Measurements from ENCODE around the gene ADAMTSL3.

The ADAMTSL3 gene

DNA sequence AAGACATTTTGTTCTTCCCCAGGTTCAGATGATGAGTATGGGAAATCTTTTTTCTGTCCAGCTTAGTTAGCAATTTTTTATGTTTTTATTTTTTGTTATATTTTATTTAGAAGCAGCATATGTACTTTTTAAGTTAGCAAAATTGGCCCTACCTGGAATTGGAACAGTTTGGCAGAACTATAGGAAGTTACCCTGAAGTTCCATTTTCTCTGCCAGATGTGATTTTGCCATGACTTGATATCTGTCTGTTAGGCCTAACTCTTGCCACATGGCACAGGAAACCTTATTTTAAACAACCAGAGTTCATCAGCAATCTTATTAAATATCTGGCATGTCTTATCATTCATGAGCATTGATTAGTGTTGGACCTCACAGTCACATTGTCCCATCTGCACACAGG is 67.1 kb downstream of the ADAMTSL3 start:
- Histone ChIP-seq H2AK5ac (ENCODE audit: low read depth, low read length) (no peak overlapping the region), H2BK15ac (ENCODE audit: low read length) (no peak overlapping the region), H3K27me3 (ENCODE audit: control insufficient read depth in 3 of 3, insufficient read depth in 3 of 3, low read depth in 1 of 3, low read length in 3 of 3) (peaks cover 0 to 3% (median 0%) of the 10 kb centered on the region in 3 experiments), H3K14ac (ENCODE audit: low read length) (no peak overlapping the region), H2AFZ (ENCODE audit: low read length) (no peak overlapping the region), H4K8ac (ENCODE audit: low read depth, low read length) (no peak overlapping the region), H3K18ac (ENCODE audit: low read length) (no peak overlapping the region), H3K79me1 (ENCODE audit: low read depth, low read length) (no peaks in the 10 kb centered on the region), H2BK12ac (ENCODE audit: low read length) (no peak overlapping the region), H3K9me3 (replicated peaks in 1 of 2; ENCODE audit: control insufficient read depth in 2 of 2, insufficient read depth in 1 of 2, low read depth in 1 of 2, low read length in 2 of 2) (no peaks in the 10 kb centered on the region), H2BK120ac (ENCODE audit: low read depth, low read length) (no peak overlapping the region), H3K27ac (replicated peaks; ENCODE audit: low read length) (no peak overlapping the region), H3K4me2 (ENCODE audit: insufficient read depth, low read length, poor library complexity, severe bottlenecking) (no peak overlapping the region), H3K4me1 (ENCODE audit: control insufficient read depth in 2 of 2, insufficient read depth in 1 of 2, low read depth in 1 of 2, low read length in 2 of 2) (no peaks in the 10 kb centered on the region), H3K4me3 (ENCODE audit: low read length in 2 of 2) (no peak overlapping the region), H2BK5ac (ENCODE audit: low read length) (no peak overlapping the region), H3K9ac (ENCODE audit: low read depth, low read length, poor library complexity) (no peak overlapping the region), H3K36me3 (replicated peaks in 1 of 2; ENCODE audit: control insufficient read depth in 2 of 2, insufficient read depth in 2 of 2, low read length in 2 of 2) (no peaks in the 10 kb centered on the region), H3K23ac (ENCODE audit: low read depth, low read length, poor library complexity) (no peak overlapping the region), H3K4ac (ENCODE audit: low read length) (no peak overlapping the region), H4K91ac (ENCODE audit: low read depth, low read length, poor library complexity) (no peak overlapping the region)
- no peak for DNase-seq (ENCODE audit: low spot score)

DNA sequence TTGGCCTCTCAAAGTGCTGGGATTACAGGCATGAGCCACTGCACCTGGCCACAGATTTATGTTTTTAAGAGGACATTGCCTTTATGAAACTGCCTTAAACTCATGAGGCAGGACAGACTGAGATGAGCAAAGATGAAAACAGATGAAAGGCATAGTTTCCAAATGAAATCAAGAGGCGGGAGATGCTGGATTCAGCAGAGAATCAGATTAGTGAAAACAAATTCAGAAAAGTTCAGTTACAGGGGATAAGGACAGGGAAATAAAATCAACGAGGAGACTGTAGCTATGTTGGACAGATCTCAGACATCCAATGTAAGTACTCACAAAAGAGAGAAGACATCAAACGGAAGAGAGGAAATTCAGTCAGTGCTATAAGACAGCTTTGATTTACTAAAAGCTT is 68.1 kb downstream of the ADAMTSL3 start:
- no peak overlapping the region for H3K14ac ChIP-seq (ENCODE audit: low read length)
- no peak overlapping the region for H3K4me3 ChIP-seq (ENCODE audit: low read length in 2 of 2)
- H3K4me2 ChIP-seq (ENCODE audit: insufficient read depth, low read length, poor library complexity, severe bottlenecking): no peak overlapping the region
- H3K4me1 ChIP-seq (ENCODE audit: control insufficient read depth in 2 of 2, insufficient read depth in 1 of 2, low read depth in 1 of 2, low read length in 2 of 2): no peaks in the 10 kb centered on the region
- no peak overlapping the region for H3K9ac ChIP-seq (ENCODE audit: low read depth, low read length, poor library complexity)
- H3K27me3 ChIP-seq (ENCODE audit: control insufficient read depth in 3 of 3, insufficient read depth in 3 of 3, low read depth in 1 of 3, low read length in 3 of 3): peaks cover 0 to 3% (median 0%) of the 10 kb centered on the region in 3 experiments
- no peaks in the 10 kb centered on the region for H3K9me3 ChIP-seq (replicated peaks in 1 of 2; ENCODE audit: control insufficient read depth in 2 of 2, insufficient read depth in 1 of 2, low read depth in 1 of 2, low read length in 2 of 2)
- H2AFZ ChIP-seq (ENCODE audit: low read length): no peak overlapping the region
- no peaks in the 10 kb centered on the region for H3K36me3 ChIP-seq (replicated peaks in 1 of 2; ENCODE audit: control insufficient read depth in 2 of 2, insufficient read depth in 2 of 2, low read length in 2 of 2)
- H2BK120ac ChIP-seq (ENCODE audit: low read depth, low read length): no peak overlapping the region
- no peak overlapping the region for H3K23ac ChIP-seq (ENCODE audit: low read depth, low read length, poor library complexity)
- H3K27ac ChIP-seq (replicated peaks; ENCODE audit: low read length): no peak overlapping the region
- H3K79me1 ChIP-seq (ENCODE audit: low read depth, low read length): no peaks in the 10 kb centered on the region
- no peak overlapping the region for H2BK15ac ChIP-seq (ENCODE audit: low read length)
- H3K18ac ChIP-seq (ENCODE audit: low read length): no peak overlapping the region
- no peak overlapping the region for H4K8ac ChIP-seq (ENCODE audit: low read depth, low read length)
- H4K91ac ChIP-seq (ENCODE audit: low read depth, low read length, poor library complexity): no peak overlapping the region
- WGBS, 2 donors (ENCODE audit: extremely low coverage in 2 of 2, insufficient read length in 2 of 2, insufficient replicate concordance in 1 of 2): no CpG with 5 or more reads among the region's 3 CpGs
- no peak for DNase-seq (ENCODE audit: low spot score)
- no peak overlapping the region for H3K4ac ChIP-seq (ENCODE audit: low read length)
- H2BK12ac ChIP-seq (ENCODE audit: low read length): no peak overlapping the region
- H2AK5ac ChIP-seq (ENCODE audit: low read depth, low read length): no peak overlapping the region
- H2BK5ac ChIP-seq (ENCODE audit: low read length): no peak overlapping the region

DNA sequence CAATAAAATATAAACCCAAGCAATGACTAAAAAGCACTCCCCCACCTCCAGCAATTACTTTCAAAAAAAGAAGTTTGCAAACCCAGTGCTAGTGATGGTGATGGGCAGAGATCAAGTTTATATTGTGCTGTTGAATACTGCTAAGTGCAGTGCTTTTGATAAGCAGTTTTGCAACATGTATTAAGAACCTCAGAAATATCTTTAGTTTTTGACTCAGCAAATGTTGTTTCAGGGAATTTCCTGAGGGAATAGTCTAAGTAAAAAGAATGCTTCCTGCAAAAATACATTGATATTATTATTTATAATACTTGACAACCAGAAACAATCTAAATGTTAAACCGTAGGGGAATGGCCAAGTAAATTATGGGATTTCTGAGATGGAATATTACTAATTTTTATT is 69.3 kb downstream of the ADAMTSL3 start:
- Histone ChIP-seq H3K18ac (ENCODE audit: low read length) (no peak overlapping the region), H3K14ac (ENCODE audit: low read length) (no peak overlapping the region), H2BK120ac (ENCODE audit: low read depth, low read length) (no peak overlapping the region), H3K79me1 (ENCODE audit: low read depth, low read length) (no peaks in the 10 kb centered on the region), H3K4me3 (ENCODE audit: low read length in 2 of 2) (no peak overlapping the region), H2AFZ (ENCODE audit: low read length) (no peak overlapping the region), H3K9ac (ENCODE audit: low read depth, low read length, poor library complexity) (no peak overlapping the region), H2BK12ac (ENCODE audit: low read length) (no peak overlapping the region), H4K8ac (ENCODE audit: low read depth, low read length) (no peak overlapping the region), H2BK5ac (ENCODE audit: low read length) (no peak overlapping the region), H2BK15ac (ENCODE audit: low read length) (no peak overlapping the region), H3K9me3 (replicated peaks in 1 of 2; ENCODE audit: control insufficient read depth in 2 of 2, insufficient read depth in 1 of 2, low read depth in 1 of 2, low read length in 2 of 2) (no peaks in the 10 kb centered on the region), H3K4me1 (ENCODE audit: control insufficient read depth in 2 of 2, insufficient read depth in 1 of 2, low read depth in 1 of 2, low read length in 2 of 2) (no peaks in the 10 kb centered on the region), H4K91ac (ENCODE audit: low read depth, low read length, poor library complexity) (no peak overlapping the region), H2AK5ac (ENCODE audit: low read depth, low read length) (no peak overlapping the region), H3K27me3 (ENCODE audit: control insufficient read depth in 3 of 3, insufficient read depth in 3 of 3, low read depth in 1 of 3, low read length in 3 of 3) (peaks cover 0 to 3% (median 0%) of the 10 kb centered on the region in 3 experiments), H3K36me3 (replicated peaks in 1 of 2; ENCODE audit: control insufficient read depth in 2 of 2, insufficient read depth in 2 of 2, low read length in 2 of 2) (no peaks in the 10 kb centered on the region), H3K27ac (replicated peaks; ENCODE audit: low read length) (no peak overlapping the region), H3K4ac (ENCODE audit: low read length) (no peak overlapping the region), H3K4me2 (ENCODE audit: insufficient read depth, low read length, poor library complexity, severe bottlenecking) (no peak overlapping the region), H3K23ac (ENCODE audit: low read depth, low read length, poor library complexity) (no peak overlapping the region)
- DNase-seq (ENCODE audit: low spot score): no peak
- WGBS, 2 donors (ENCODE audit: extremely low coverage in 2 of 2, insufficient read length in 2 of 2, insufficient replicate concordance in 1 of 2): no CpG with 5 or more reads among the region's 1 CpG

DNA sequence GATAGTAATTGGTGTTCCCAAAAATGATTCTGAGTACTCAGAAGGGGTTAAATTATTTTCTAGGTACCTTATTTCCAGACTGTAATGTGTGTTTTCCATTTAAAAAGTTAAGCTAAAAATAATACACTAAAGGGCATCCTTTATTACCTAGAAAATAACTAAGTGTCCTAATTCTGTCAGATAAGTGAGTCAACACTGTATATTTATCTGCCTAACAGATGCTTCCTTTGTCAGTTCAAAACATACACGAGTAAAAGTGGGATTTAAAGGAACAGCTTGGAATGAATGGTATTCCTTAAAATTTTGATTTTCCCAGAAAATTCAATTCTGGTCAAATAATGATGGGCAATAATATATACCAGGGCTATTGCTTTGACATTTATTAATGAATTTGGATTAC is 78.3 kb downstream of the ADAMTSL3 start:
- Histone ChIP-seq H2AK5ac (ENCODE audit: low read depth, low read length) (no peak overlapping the region), H3K36me3 (replicated peaks in 1 of 2; ENCODE audit: control insufficient read depth in 2 of 2, insufficient read depth in 2 of 2, low read length in 2 of 2) (no peaks in the 10 kb centered on the region), H3K27me3 (ENCODE audit: control insufficient read depth in 3 of 3, insufficient read depth in 3 of 3, low read depth in 1 of 3, low read length in 3 of 3) (no peaks in the 10 kb centered on the region), H2BK15ac (ENCODE audit: low read length) (no peak overlapping the region), H2BK12ac (ENCODE audit: low read length) (no peak overlapping the region), H3K4ac (ENCODE audit: low read length) (no peak overlapping the region), H3K18ac (ENCODE audit: low read length) (no peak overlapping the region), H3K4me1 (ENCODE audit: control insufficient read depth in 2 of 2, insufficient read depth in 1 of 2, low read depth in 1 of 2, low read length in 2 of 2) (no peaks in the 10 kb centered on the region), H3K79me1 (ENCODE audit: low read depth, low read length) (no peaks in the 10 kb centered on the region), H4K8ac (ENCODE audit: low read depth, low read length) (no peak overlapping the region), H3K9ac (ENCODE audit: low read depth, low read length, poor library complexity) (no peak overlapping the region), H2BK5ac (ENCODE audit: low read length) (no peak overlapping the region), H2AFZ (ENCODE audit: low read length) (no peak overlapping the region), H3K9me3 (replicated peaks in 1 of 2; ENCODE audit: control insufficient read depth in 2 of 2, insufficient read depth in 1 of 2, low read depth in 1 of 2, low read length in 2 of 2) (no peaks in the 10 kb centered on the region), H4K91ac (ENCODE audit: low read depth, low read length, poor library complexity) (no peak overlapping the region), H3K14ac (ENCODE audit: low read length) (no peak overlapping the region), H2BK120ac (ENCODE audit: low read depth, low read length) (no peak overlapping the region), H3K4me3 (ENCODE audit: low read length in 2 of 2) (no peak overlapping the region), H3K27ac (replicated peaks; ENCODE audit: low read length) (no peak overlapping the region), H3K4me2 (ENCODE audit: insufficient read depth, low read length, poor library complexity, severe bottlenecking) (no peak overlapping the region), H3K23ac (ENCODE audit: low read depth, low read length, poor library complexity) (no peak overlapping the region)
- WGBS, 2 donors (ENCODE audit: extremely low coverage in 2 of 2, insufficient read length in 2 of 2, insufficient replicate concordance in 1 of 2): no CpG with 5 or more reads among the region's 1 CpG
- no peak for DNase-seq (ENCODE audit: low spot score)
